Tibial nerve (tissue), 4 donors: ENCODE results near the gene CXCL17. TPM values are rescaled to one million over a fixed set of nuclear protein-coding genes. Genes with fewer than 3 reads are reported as not detected.
A peak's percentile ranks its signal among the peaks of the same experiment; 100 is the strongest.

Experiments
- DNase-seq, 2 donors: peaks; one replicate each; pipeline ENCODE4 v3.0.0-alpha.2; 2019; ENCODE audit warnings: low spot score in 2 of 2
- H3K27ac ChIP-seq, 4 donors: fragments of 200-600 bp; sonication (generic) in 3 of 4; one replicate each; pipeline ENCODE4 v1.5.1; 2017 to 2019; ENCODE audit warnings: mild to moderate bottlenecking in 1 of 4
- H3K27me3 ChIP-seq, 2 donors: fragments of 200-600 bp; sonication (generic) in 1 of 2; one replicate each; pipeline versions ENCODE4 v1.5.1 to v1.6.0; 2017 to 2019
- H3K36me3 ChIP-seq, 3 donors: fragments of 200-600 bp; sonication (generic); one replicate each; pipeline ENCODE4 v1.5.1; 2018 to 2019
- H3K4me1 ChIP-seq, 4 donors: fragments of 200-600 bp; sonication (generic) in 3 of 4; one replicate each; pipeline ENCODE4 v1.5.1; 2017 to 2019
- H3K4me3 ChIP-seq, 4 donors: fragments of 200-600 bp; sonication (generic) in 3 of 4; one replicate each; pipeline ENCODE4 v1.5.1; 2017 to 2019; ENCODE audit warnings: mild to moderate bottlenecking in 1 of 4, moderate library complexity in 1 of 4
- H3K9me3 ChIP-seq, 4 donors: fragments of 200-600 bp; sonication (generic) in 3 of 4; one replicate each; pipeline ENCODE4 v1.5.1; 2017 to 2019
- CTCF ChIP-seq, 5 experiments: fragments of 200-600 bp in 3 of 5; fragments of 450-650 bp in 2 of 5; sonication (generic) in 3 of 5; IDR thresholded peaks; one replicate each; pipeline ENCODE4 v1.5.1; 2016 to 2019; ENCODE audit warnings: antibody characterized with exemption in 5 of 5, mild to moderate bottlenecking in 3 of 5, moderate library complexity in 2 of 5
- EP300 ChIP-seq, 2 donors: sonication (generic); formaldehyde crosslinking; IDR thresholded peaks; one replicate each; pipeline ENCODE4 v1.6.1; 2017; ENCODE audit warnings: antibody characterized with exemption in 2 of 2, mild to moderate bottlenecking in 1 of 2
- POLR2A ChIP-seq, 2 donors: fragments of 450-650 bp; IDR thresholded peaks; one replicate each; pipeline ENCODE4 v1.6.1; 2017; ENCODE audit warnings: antibody characterized with exemption in 2 of 2, mild to moderate bottlenecking in 2 of 2, moderate library complexity in 2 of 2
- WGBS, 2 donors: methylation state at CpG; one replicate each; pipeline ENCODE4 v1.1.5; 2018; 5-methylcytosine and 5-hydroxymethylcytosine counted together
- total RNA-seq, 4 donors: library from RNA; depleted of rRNA; stranded (reverse); fragments of >200 nt; gene quantifications; one replicate each; pipeline ENCODE4 v1.1.0, GENCODE V29; 2016

CXCL17 gene
- total RNA-seq, 4 donors from 2014 or later: not detected

- no peaks in the 10 kb centered on the region for H3K27me3 ChIP-seq
- peaks cover 0 to 7% (median 0%) of the 10 kb centered on the region in 4 donors for H3K4me1 ChIP-seq
- no peak overlapping the region for H3K4me3 ChIP-seq
- no peak for DNase-seq
- H3K36me3 ChIP-seq: no peaks in the 10 kb centered on the region
- TF ChIP-seq CTCF (IDR thresholded peaks at IDR 0.05) (no peak), POLR2A (IDR thresholded peaks at IDR 0.05) (no peak), EP300 (IDR thresholded peaks at IDR 0.05) (no peak)
- 52% methylated on average over 7 of the region's 7 CpGs for WGBS, 2 donors
- peak overlapping the region in 1 of 4 donors; percentile 38 for H3K27ac ChIP-seq
- no peaks in the 10 kb centered on the region for H3K9me3 ChIP-seq
Measured at GRCh38 chr19:42480335-42481095, 37.8 kb upstream of the CXCL17 start.

DNA sequence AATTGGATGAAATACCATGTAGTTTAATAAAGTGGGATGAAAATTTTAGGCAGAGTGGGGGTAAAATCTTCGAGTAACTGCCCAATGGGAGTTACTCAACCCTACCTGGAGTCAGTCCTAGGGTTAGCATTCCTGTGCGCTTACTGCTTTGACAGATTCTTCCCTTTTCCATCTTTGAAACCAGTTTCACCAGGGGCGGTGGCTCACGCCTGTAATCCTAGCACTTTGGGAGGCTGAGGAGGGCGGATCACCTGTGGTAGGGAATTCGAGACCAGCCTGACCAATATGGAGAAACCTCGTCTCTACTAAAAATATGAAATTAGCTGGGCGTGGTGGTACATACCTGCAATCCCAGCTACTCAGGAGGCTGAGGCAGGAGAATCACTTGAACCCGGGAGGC, 37.0 kb upstream of the CXCL17 start:
- TF ChIP-seq POLR2A (IDR thresholded peaks at IDR 0.05) (no peak), EP300 (IDR thresholded peaks at IDR 0.05) (no peak), CTCF (IDR thresholded peaks at IDR 0.05) (no peak)
- no peaks in the 10 kb centered on the region for H3K27me3 ChIP-seq
- H3K27ac ChIP-seq: no peak overlapping the region
- H3K4me3 ChIP-seq: no peak overlapping the region
- 91 to 92% methylated on average over 9 of the region's 9 CpGs for WGBS, 2 donors
- H3K9me3 ChIP-seq: no peaks in the 10 kb centered on the region
- H3K4me1 ChIP-seq: peaks cover 0 to 7% (median 0%) of the 10 kb centered on the region in 4 donors
- no peak for DNase-seq
- no peaks in the 10 kb centered on the region for H3K36me3 ChIP-seq

- no peak for DNase-seq
- Histone ChIP-seq H3K36me3 (no peaks in the 10 kb centered on the region), H3K27me3 (no peaks in the 10 kb centered on the region), H3K4me3 (no peak overlapping the region), H3K27ac (no peak overlapping the region), H3K9me3 (no peaks in the 10 kb centered on the region), H3K4me1 (peaks cover 0 to 7% (median 0%) of the 10 kb centered on the region in 4 donors)
- TF ChIP-seq POLR2A (IDR thresholded peaks at IDR 0.05) (no peak), CTCF (IDR thresholded peaks at IDR 0.05) (no peak), EP300 (IDR thresholded peaks at IDR 0.05) (no peak)
- WGBS, 2 donors: 96 to 98% methylated on average over 2 of the region's 2 CpGs
Measured at GRCh38 chr19:42478765-42479311, 36.1 kb upstream of the CXCL17 start.

GRCh38 chr19:42477933-42478332, 35.2 kb upstream of the CXCL17 start:
- WGBS, 2 donors: 90 to 93% methylated on average over 2 of the region's 2 CpGs
- DNase-seq: no peak
- no peak for TF ChIP-seq POLR2A (IDR thresholded peaks at IDR 0.05)
- no peak for TF ChIP-seq CTCF (IDR thresholded peaks at IDR 0.05)
- no peak for TF ChIP-seq EP300 (IDR thresholded peaks at IDR 0.05)
- Histone ChIP-seq H3K27ac (no peak overlapping the region), H3K9me3 (no peaks in the 10 kb centered on the region), H3K36me3 (no peaks in the 10 kb centered on the region), H3K4me3 (no peak overlapping the region), H3K27me3 (no peaks in the 10 kb centered on the region), H3K4me1 (peaks cover 0 to 7% (median 0%) of the 10 kb centered on the region in 4 donors)

- Histone ChIP-seq H3K27me3 (no peaks in the 10 kb centered on the region), H3K4me3 (no peak overlapping the region), H3K9me3 (no peaks in the 10 kb centered on the region), H3K27ac (no peak overlapping the region), H3K4me1 (peaks cover 0 to 7% (median 0%) of the 10 kb centered on the region in 4 donors), H3K36me3 (no peaks in the 10 kb centered on the region)
- no peak for TF ChIP-seq EP300 (IDR thresholded peaks at IDR 0.05)
- TF ChIP-seq POLR2A (IDR thresholded peaks at IDR 0.05): no peak
- no peak for TF ChIP-seq CTCF (IDR thresholded peaks at IDR 0.05)
- DNase-seq: no peak
- 94 to 100% methylated on average over 2 of the region's 2 CpGs for WGBS, 2 donors
Measured at GRCh38 chr19:42477117-42477516, 34.4 kb upstream of the CXCL17 start.
